Esophagus (tissue), 2 donors: ENCODE results near the gene RALGPS2. TPM values are rescaled to one million over a fixed set of nuclear protein-coding genes. Genes with fewer than 3 reads are reported as not detected.
"Not testable (repeated sequence)": the region's sequence is repeated elsewhere in the genome, so short reads cannot be mapped to it uniquely, and the experiment has no call there.

Experiments used
- H3K27ac ChIP-seq, 2 donors: one replicate each; pipeline ENCODE4 v1.5.1; 2013; ENCODE audit warnings: low read depth in 2 of 2, mild to moderate bottlenecking in 2 of 2, inconsistent platforms in 1 of 2, low read length in 1 of 2, moderate library complexity in 1 of 2
- H3K27me3 ChIP-seq, 2 donors: one replicate each; pipeline ENCODE4 v1.6.1; 2013; ENCODE audit warnings: low read length in 2 of 2, control low read depth in 1 of 2, mild to moderate bottlenecking in 1 of 2; ENCODE audit not compliant: insufficient read depth in 2 of 2, control insufficient read depth in 1 of 2
- H3K36me3 ChIP-seq, 2 donors: one replicate each; pipeline ENCODE4 v1.6.1; 2013; ENCODE audit warnings: low read length in 1 of 2; ENCODE audit not compliant: control insufficient read depth in 2 of 2, insufficient read depth in 2 of 2
- H3K4me1 ChIP-seq, 2 donors: one replicate each; pipeline ENCODE4 v1.6.1; 2013; ENCODE audit warnings: low read length in 1 of 2; ENCODE audit not compliant: control insufficient read depth in 2 of 2, insufficient read depth in 2 of 2
- H3K4me3 ChIP-seq, 2 donors: one replicate each; pipeline ENCODE4 v1.5.1; 2013; ENCODE audit warnings: low read length in 2 of 2, mild to moderate bottlenecking in 2 of 2, low read depth in 1 of 2, moderate library complexity in 1 of 2
- H3K9me3 ChIP-seq, 2 donors: one replicate each; pipeline ENCODE4 v1.6.1; 2013; ENCODE audit warnings: mild to moderate bottlenecking in 2 of 2, low read depth in 1 of 2, low read length in 1 of 2, moderate library complexity in 1 of 2; ENCODE audit not compliant: control insufficient read depth in 2 of 2, insufficient read depth in 1 of 2
- WGBS, 2 donors: extraction: QIAGEN DNeasy Blood & Tissue Kit; methylation state at CpG; one replicate each; pipeline ENCODE4 v1.1.7; 2013; 5-methylcytosine and 5-hydroxymethylcytosine counted together
- polyA plus RNA-seq, 2 donors: library from polyadenylated mRNA; stranded (reverse); fragments of 200-250 nt; gene quantifications; one replicate each; pipeline ENCODE4 v1.2.3, GENCODE V29; 2013
- donor health status: healthy with polysubstance abuse.
- donor health status: Bipolar disorder and iron deficiency.

The RALGPS2 gene
- polyA plus RNA-seq, 2 donors: 7.6 to 8.6 TPM

- Histone ChIP-seq H3K4me3 (no peak overlapping the region), H3K27me3 (no peaks in the 10 kb centered on the region), H3K27ac (no peak overlapping the region), H3K36me3 (no peaks in the 10 kb centered on the region), H3K9me3 (no peaks in the 10 kb centered on the region), H3K4me1 (no peaks in the 10 kb centered on the region)
- 76 to 85% methylated on average over 1 of the region's 1 CpG for WGBS, 2 donors
Observed at GRCh38 chr1:178738780-178739179, 13.7 kb downstream of the RALGPS2 start.

DNA sequence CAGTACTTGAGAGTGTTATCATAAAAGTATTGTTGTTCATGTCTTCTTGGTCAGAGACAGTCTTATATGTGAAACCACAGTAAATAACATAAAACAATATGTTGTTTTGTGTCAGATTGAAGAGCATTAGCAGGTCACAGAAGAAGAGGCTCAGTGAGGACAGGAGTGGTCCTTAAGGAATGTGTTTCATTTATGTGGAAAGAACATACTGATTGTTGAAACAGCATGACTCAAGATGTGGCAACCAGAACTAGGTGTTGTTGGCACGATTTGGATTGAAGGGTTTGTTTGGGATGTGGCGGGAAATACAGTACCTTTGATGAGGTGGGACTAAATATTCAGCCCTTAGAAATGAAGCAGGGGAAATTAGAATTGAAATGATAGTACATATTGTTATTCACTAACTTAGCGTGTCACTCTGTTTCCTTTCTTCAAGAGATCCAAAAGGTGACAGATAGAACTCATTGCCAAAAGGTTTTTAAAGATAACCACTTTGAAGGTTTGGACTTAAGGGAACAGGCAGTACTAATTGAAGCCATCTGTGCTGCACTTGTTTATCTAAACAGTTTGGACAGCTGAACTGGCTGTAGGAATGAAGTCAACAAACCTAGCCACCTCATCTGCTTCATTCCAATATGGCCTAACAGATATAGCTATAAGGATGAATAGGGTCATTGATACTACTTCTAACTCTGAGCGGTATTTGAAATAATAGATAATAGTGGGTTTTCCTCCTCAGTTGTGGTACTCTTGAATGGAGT, 14.4 kb downstream of the RALGPS2 start:
- Histone ChIP-seq H3K27ac (no peak overlapping the region), H3K27me3 (no peaks in the 10 kb centered on the region), H3K36me3 (no peaks in the 10 kb centered on the region), H3K4me1 (no peaks in the 10 kb centered on the region), H3K4me3 (no peak overlapping the region), H3K9me3 (no peaks in the 10 kb centered on the region)
- WGBS, 2 donors: 79 to 83% methylated on average over 4 of the region's 4 CpGs

- WGBS, 2 donors: 86% methylated on average over 1 of the region's 1 CpG
- Histone ChIP-seq H3K4me3 (no peak overlapping the region), H3K27ac (no peak overlapping the region), H3K9me3 (no peaks in the 10 kb centered on the region), H3K36me3 (no peaks in the 10 kb centered on the region), H3K4me1 (no peaks in the 10 kb centered on the region), H3K27me3 (no peaks in the 10 kb centered on the region)
Observed at GRCh38 chr1:178740491-178740890, 15.4 kb downstream of the RALGPS2 start.

- H3K27ac ChIP-seq: no peak overlapping the region
- no peaks in the 10 kb centered on the region for H3K9me3 ChIP-seq
- no peaks in the 10 kb centered on the region for H3K4me1 ChIP-seq
- H3K27me3 ChIP-seq: no peaks in the 10 kb centered on the region
- no peak overlapping the region for H3K4me3 ChIP-seq
- H3K36me3 ChIP-seq: no peaks in the 10 kb centered on the region
- 89 to 97% methylated on average over 1 of the region's 1 CpG for WGBS, 2 donors
Observed at GRCh38 chr1:178740924-178741323, 15.9 kb downstream of the RALGPS2 start.

GRCh38 chr1:178743801-178744200, 18.8 kb downstream of the RALGPS2 start:
- Histone ChIP-seq H3K27ac (no peak overlapping the region), H3K4me1 (no peaks in the 10 kb centered on the region), H3K9me3 (no peaks in the 10 kb centered on the region), H3K4me3 (no peak overlapping the region), H3K27me3 (no peaks in the 10 kb centered on the region), H3K36me3 (no peaks in the 10 kb centered on the region)
- 78 to 83% methylated on average over 2 of the region's 2 CpGs for WGBS, 2 donors

DNA sequence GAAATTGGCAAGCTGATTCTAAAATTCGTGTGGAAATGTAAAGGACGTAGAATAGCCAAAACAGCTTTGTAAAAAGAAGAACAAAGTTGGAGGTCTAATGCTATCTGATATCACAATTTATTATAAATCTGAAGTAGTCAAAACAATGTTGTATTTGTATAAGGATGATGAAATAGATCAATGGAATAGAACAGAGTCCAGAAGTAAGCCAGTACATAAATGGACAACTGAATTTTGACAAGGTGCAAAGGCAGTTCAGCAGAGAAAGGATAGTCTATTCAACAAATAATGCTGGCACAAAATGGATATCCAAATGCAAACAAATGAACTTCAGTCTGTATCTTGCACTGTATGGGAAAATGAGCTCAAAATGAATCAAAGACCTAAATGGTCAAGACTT, 20.2 kb downstream of the RALGPS2 start:
- 75 to 77% methylated on average over 2 of the region's 2 CpGs for WGBS, 2 donors
- no peak overlapping the region for H3K4me3 ChIP-seq
- no peaks in the 10 kb centered on the region for H3K9me3 ChIP-seq
- no peak overlapping the region for H3K27ac ChIP-seq
- H3K4me1 ChIP-seq: no peaks in the 10 kb centered on the region
- H3K36me3 ChIP-seq: no peaks in the 10 kb centered on the region
- H3K27me3 ChIP-seq: no peaks in the 10 kb centered on the region

DNA sequence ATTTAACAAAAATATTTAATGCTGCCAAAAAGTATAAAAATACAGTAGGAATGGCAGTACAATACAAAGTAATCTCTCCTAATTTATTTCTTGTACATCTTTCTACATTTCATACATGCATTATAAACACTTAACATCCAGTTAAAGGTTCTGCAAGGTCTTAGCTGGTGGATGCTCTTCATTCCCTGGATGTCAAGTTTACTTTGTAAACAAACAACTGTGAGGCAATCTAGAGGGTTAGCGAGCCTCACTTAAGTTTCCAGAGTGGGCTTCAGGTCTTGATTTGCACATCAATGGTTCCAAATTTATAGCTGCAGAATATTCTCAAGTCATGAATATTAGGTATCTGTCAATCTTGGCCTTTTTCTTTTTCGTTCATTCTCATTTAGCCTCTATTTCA, 21.3 kb downstream of the RALGPS2 start:
- Histone ChIP-seq H3K36me3 (no peaks in the 10 kb centered on the region), H3K4me1 (no peaks in the 10 kb centered on the region), H3K9me3 (no peaks in the 10 kb centered on the region), H3K4me3 (no peak overlapping the region), H3K27ac (no peak overlapping the region), H3K27me3 (no peaks in the 10 kb centered on the region)
- WGBS, 2 donors: 93% methylated on average over 2 of the region's 2 CpGs

DNA sequence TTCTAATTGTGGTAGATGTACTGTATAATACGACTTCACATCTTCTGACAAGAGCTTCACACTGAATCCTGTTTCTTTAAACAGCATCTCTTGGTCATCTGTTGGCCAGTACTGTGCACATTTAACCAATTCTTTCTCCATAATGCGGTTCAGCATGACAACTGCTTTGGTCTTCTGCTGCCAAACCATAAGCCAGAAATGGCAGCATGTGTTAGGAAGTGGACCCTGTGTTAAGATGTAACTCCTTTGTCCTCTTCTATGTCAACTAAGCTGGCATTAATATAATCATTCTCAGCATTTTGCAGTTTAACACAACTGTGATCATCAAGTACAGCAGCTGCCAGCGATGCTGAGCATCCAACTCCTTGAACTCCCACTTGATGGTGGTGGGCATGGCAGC, 22.3 kb downstream of the RALGPS2 start:
- not testable (repeated sequence) for H3K4me3 ChIP-seq, H3K27ac ChIP-seq, H3K36me3 ChIP-seq, H3K4me1 ChIP-seq, H3K27me3 ChIP-seq, H3K9me3 ChIP-seq
- 93 to 98% methylated on average over 3 of the region's 3 CpGs for WGBS, 2 donors

DNA sequence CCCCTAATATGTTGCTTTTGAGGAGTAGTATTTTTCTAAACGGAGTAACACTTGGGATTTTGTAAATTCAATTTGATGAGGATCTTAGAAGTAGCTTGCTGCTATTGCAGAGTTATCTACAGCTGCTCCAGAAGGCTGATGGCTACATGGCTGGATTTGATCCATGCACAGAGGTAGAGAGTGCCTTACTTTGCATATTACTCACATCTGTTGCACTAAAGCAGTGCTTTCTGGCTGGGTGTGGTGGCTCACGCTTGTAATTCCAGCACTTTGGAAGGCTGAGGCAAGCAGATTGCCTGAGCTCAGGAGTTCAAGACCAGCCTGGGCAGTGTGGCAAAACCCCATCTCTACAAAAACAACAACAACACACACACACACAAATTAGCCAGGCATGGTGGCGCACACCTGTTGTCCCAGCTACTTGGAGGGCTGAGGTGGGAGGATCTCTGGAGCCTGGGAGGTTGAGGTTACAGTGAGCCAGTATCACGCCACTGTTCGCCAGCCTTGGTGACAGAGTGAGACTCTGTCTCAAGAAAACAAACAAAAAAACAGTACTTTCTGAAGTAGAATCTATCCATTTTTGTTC, 24.6 kb downstream of the RALGPS2 start:
- no peaks in the 10 kb centered on the region for H3K4me1 ChIP-seq
- no peak overlapping the region for H3K4me3 ChIP-seq
- WGBS, 2 donors: 83 to 89% methylated on average over 5 of the region's 5 CpGs
- H3K36me3 ChIP-seq: no peaks in the 10 kb centered on the region
- no peak overlapping the region for H3K27ac ChIP-seq
- H3K9me3 ChIP-seq: no peaks in the 10 kb centered on the region
- H3K27me3 ChIP-seq: no peaks in the 10 kb centered on the region

GRCh38 chr1:178751046-178751445, 26.0 kb downstream of the RALGPS2 start:
- Histone ChIP-seq H3K4me1 (no peaks in the 10 kb centered on the region), H3K9me3 (no peaks in the 10 kb centered on the region), H3K27ac (no peak overlapping the region), H3K4me3 (no peak overlapping the region), H3K27me3 (no peaks in the 10 kb centered on the region), H3K36me3 (no peaks in the 10 kb centered on the region)
- WGBS, 2 donors: 55 to 70% methylated on average over 4 of the region's 4 CpGs
